ENCODE data around the gene SHE.
"Not testable (repeated sequence)": the region's sequence is repeated elsewhere in the genome, so short reads cannot be mapped to it uniquely, and the experiment has no call there.

The SHE gene

GRCh38 chr1:154502066-154502743 is at the start of gene SHE, which contains the start of gene TDRD10:
SHE (minus strand) TSS chr1:154502412; CDS start chr1:154502026, 386 bp downstream.
TDRD10 (plus strand) TSS chr1:154502219; CDS start chr1:154506904, 4,685 bp downstream.
- DNase-seq (ENCODE audit: low read depth): no peak

GRCh38 chr1:154551474-154551873 is 49.3 kb upstream of the SHE start:
- no peak for DNase-seq (ENCODE audit: low read depth)

- DNase-seq (ENCODE audit: low read depth): no peak
Observed at GRCh38 chr1:154550657-154551056, 48.4 kb upstream of the SHE start.

- DNase-seq (ENCODE audit: low read depth): no peak
Observed at GRCh38 chr1:154550070-154550469, 47.9 kb upstream of the SHE start.

GRCh38 chr1:154549202-154549770 is 47.1 kb upstream of the SHE start:
- DNase-seq (ENCODE audit: low read depth): no peak

GRCh38 chr1:154548028-154548427 is 45.8 kb upstream of the SHE start:
- DNase-seq (ENCODE audit: low read depth): no peak

- no peak for DNase-seq (ENCODE audit: low read depth)
Observed at GRCh38 chr1:154547105-154547732, 45.0 kb upstream of the SHE start.

- peak; percentile 41 for DNase-seq (ENCODE audit: low read depth)
Observed at GRCh38 chr1:154546264-154547063, 44.3 kb upstream of the SHE start.

GRCh38 chr1:154541231-154541630 is 39.0 kb upstream of the SHE start:
- no peak for DNase-seq (ENCODE audit: low read depth)

GRCh38 chr1:154539486-154540483 is 37.6 kb upstream of the SHE start:
- DNase-seq (ENCODE audit: low read depth): no peak

- DNase-seq (ENCODE audit: low read depth): no peak
Observed at GRCh38 chr1:154536570-154536969, 34.4 kb upstream of the SHE start.

GRCh38 chr1:154533952-154534844 is 32.0 kb upstream of the SHE start:
- DNase-seq (ENCODE audit: low read depth): no peak

- DNase-seq (ENCODE audit: low read depth): not testable (repeated sequence)
Observed at GRCh38 chr1:154531950-154532349, 29.7 kb upstream of the SHE start.

- DNase-seq (ENCODE audit: low read depth): no peak
Observed at GRCh38 chr1:154529308-154529707, 27.1 kb upstream of the SHE start.

GRCh38 chr1:154527192-154527591 is 25.0 kb upstream of the SHE start:
- DNase-seq (ENCODE audit: low read depth): no peak

- DNase-seq (ENCODE audit: low read depth): no peak
Observed at GRCh38 chr1:154524881-154525280, 22.7 kb upstream of the SHE start.

GRCh38 chr1:154521695-154522094 is 19.5 kb upstream of the SHE start:
- no peak for DNase-seq (ENCODE audit: low read depth)

- no peak for DNase-seq (ENCODE audit: low read depth)
Observed at GRCh38 chr1:154520333-154520732, 18.1 kb upstream of the SHE start.

- no peak for DNase-seq (ENCODE audit: low read depth)
Observed at GRCh38 chr1:154519591-154519991, 17.4 kb upstream of the SHE start.

- DNase-seq (ENCODE audit: low read depth): no peak
Observed at GRCh38 chr1:154517661-154518060, 15.4 kb upstream of the SHE start.
